ENCODE measurements around the gene NDNF. TPM values are rescaled to one million over a fixed set of nuclear protein-coding genes. Genes with fewer than 3 reads are reported as not detected.

Gene NDNF
- total RNA-seq, 1 donor from 2014 or later, result 8.1 TPM

Other genes with a start within 250 kb of the NDNF start
- 7.4 TPM for gene PRDM5, start 149.8 kb downstream of the NDNF start, total RNA-seq
- not detected for gene TNIP3, start 91.8 kb upstream of the NDNF start, total RNA-seq

Measured in Right ventricle myocardium inferior (tissue), 1 donor.